SK-N-SH (cell line): ENCODE results near the gene RNMT. TPM values are rescaled to one million over a fixed set of nuclear protein-coding genes. Genes with fewer than 3 reads are reported as not detected.

ENCODE experiments used
- CTCF ChIA-PET: fragments of 300-600, 350-600 bp; formaldehyde crosslinking; extraction: SDS; loops from one replicate; lab custom pipeline; 2021; lab: Yijun Ruan, JAX
- POLR2A ChIA-PET: fragments of 350-600 bp; sonication (Branson Sonifier 250); formaldehyde crosslinking; extraction: SDS; loops from one replicate; lab custom pipeline; 2020; ENCODE audit warnings: antibody characterized with exemption, inconsistent platforms; lab: Yijun Ruan, JAX
- DNase-seq: peaks from one replicate; pipeline ENCODE4 v3.0.0; 2012
- H2AFZ ChIP-seq: fragments of 200-600 bp; sonication (generic); 2 replicates; pipeline ENCODE4 v1.8.1; 2016; ENCODE audit warnings: antibody characterized with exemption, mild to moderate bottlenecking, low read depth
- H3F3A ChIP-seq: fragments of 200-600 bp; sonication (generic); replicated peaks from 2 replicates; pipeline ENCODE3; 2016; ENCODE audit warnings: antibody characterized with exemption, mild to moderate bottlenecking; ENCODE audit not compliant: insufficient read depth
- H3K27ac ChIP-seq, 2 experiments: fragments of 200-500 bp in 1 of 2; fragments of 200-600 bp in 1 of 2; sonication (Bioruptor generic) in 1 of 2; sonication (generic), shearing (Covaris generic) in 1 of 2; 2 replicates each; pipeline versions ENCODE4 v1.5.1 to v1.6.1; 2014 to 2016; ENCODE audit warnings: low read depth in 2 of 2, inconsistent platforms in 1 of 2, low read length in 1 of 2, mild to moderate bottlenecking in 1 of 2, mixed read lengths in 1 of 2
- H3K27me3 ChIP-seq: fragments of 200-600 bp; sonication (generic), shearing (Covaris generic); 2 replicates; pipeline ENCODE4 v1.6.1; 2016; ENCODE audit warnings: mixed run types; ENCODE audit not compliant: insufficient read depth
- H3K36me3 ChIP-seq, 2 experiments: fragments of 200-500 bp in 1 of 2; fragments of 200-600 bp in 1 of 2; sonication (Bioruptor generic) in 1 of 2; sonication (generic) in 1 of 2; replicated peaks in 1 of 2; 2 replicates each; pipeline versions ENCODE3 to v1.5.1; 2014 to 2016; ENCODE audit warnings: low read length in 1 of 2, mild to moderate bottlenecking in 1 of 2; ENCODE audit not compliant: insufficient read depth in 2 of 2, control insufficient read depth in 1 of 2
- H3K4me1 ChIP-seq, 2 experiments: fragments of 200-500 bp in 1 of 2; fragments of 200-600 bp in 1 of 2; sonication (Bioruptor generic) in 1 of 2; sonication (generic), shearing (Covaris generic) in 1 of 2; 2 replicates each; pipeline versions ENCODE4 v1.5.1 to v1.6.1; 2014 to 2016; ENCODE audit warnings: low read depth in 1 of 2, low read length in 1 of 2, mixed run types in 1 of 2; ENCODE audit not compliant: insufficient read depth in 2 of 2, control insufficient read depth in 1 of 2
- H3K4me2 ChIP-seq: fragments of 200-600 bp; sonication (generic), shearing (Covaris generic); 2 replicates; pipeline ENCODE4 v1.6.1; 2017; ENCODE audit warnings: mixed run types
- H3K4me3 ChIP-seq, 2 experiments: fragments of 200-500 bp in 1 of 2; fragments of 200-600 bp in 1 of 2; sonication (Bioruptor generic) in 1 of 2; sonication (generic), shearing (Covaris generic) in 1 of 2; 2 replicates each; pipeline versions ENCODE4 v1.5.1 to v1.8.1; 2014 to 2016; ENCODE audit warnings: low read depth in 2 of 2, inconsistent platforms in 1 of 2, low read length in 1 of 2, mild to moderate bottlenecking in 1 of 2, mixed read lengths in 1 of 2, moderate library complexity in 1 of 2
- H3K79me2 ChIP-seq: fragments of 200-600 bp; sonication (generic); 2 replicates; pipeline ENCODE4 v1.8.1; 2017; ENCODE audit warnings: mild to moderate bottlenecking; ENCODE audit not compliant: insufficient read depth
- H3K9ac ChIP-seq: fragments of 200-600 bp; sonication (generic); 2 replicates; pipeline ENCODE4 v1.6.1; 2017; ENCODE audit warnings: mixed run types
- H3K9me2 ChIP-seq: fragments of 200-600 bp; sonication (generic); 2 replicates; pipeline ENCODE4 v1.6.1; 2017; ENCODE audit warnings: mixed run types
- H3K9me3 ChIP-seq: fragments of 200-600 bp; sonication (generic); 2 replicates; pipeline ENCODE4 v1.6.1; 2017; ENCODE audit warnings: mixed run types, mild to moderate bottlenecking, moderate library complexity
- H4K20me1 ChIP-seq: fragments of 200-600 bp; sonication (generic); 2 replicates; pipeline ENCODE4 v1.6.1; 2017; ENCODE audit warnings: mild to moderate bottlenecking, mixed run types; ENCODE audit not compliant: insufficient read depth
- ELF1 ChIP-seq: IDR thresholded peaks from 2 replicates; pipeline ENCODE4 v1.4.0; 2012
- EZH2phosphoT487 ChIP-seq: fragments of 200-600 bp; sonication (generic); IDR thresholded peaks from 2 replicates; pipeline ENCODE4 v1.6.1; 2017; ENCODE audit warnings: low read depth, mixed run types, mild to moderate bottlenecking, antibody characterized with exemption, moderate library complexity, borderline replicate concordance
- GABPA ChIP-seq: IDR thresholded peaks from 2 replicates; pipeline ENCODE4 v1.4.0; 2012; ENCODE audit warnings: low read depth, mild to moderate bottlenecking
- IRF3 ChIP-seq: fragments of 150-350 bp; IDR thresholded peaks from 2 replicates; pipeline ENCODE4 v1.6.1; 2016; ENCODE audit warnings: mild to moderate bottlenecking, low read depth, low read length
- JUND ChIP-seq: IDR thresholded peaks from 2 replicates; pipeline ENCODE4 v1.4.0; 2012
- MXI1 ChIP-seq: IDR thresholded peaks from 2 replicates; pipeline ENCODE4 v1.6.1; 2012; ENCODE audit warnings: mild to moderate bottlenecking, low read depth, low read length, improper control_type of control experiment
- NFIC ChIP-seq: IDR thresholded peaks from 2 replicates; pipeline ENCODE4 v1.4.0; 2012; ENCODE audit warnings: borderline replicate concordance
- POLR2AphosphoS5 ChIP-seq: IDR thresholded peaks from 2 replicates; pipeline ENCODE4 v1.6.1; 2012; ENCODE audit warnings: low read depth, low read length
- RAD21 ChIP-seq: IDR thresholded peaks from 2 replicates; pipeline ENCODE4 v1.6.1; 2012; ENCODE audit warnings: mild to moderate bottlenecking, low read length
- REST ChIP-seq: IDR thresholded peaks from 2 replicates; pipeline ENCODE4 v1.6.1; 2012; ENCODE audit warnings: mild to moderate bottlenecking, low read depth, low read length, moderate library complexity
- RFX5 ChIP-seq: IDR thresholded peaks from 2 replicates; pipeline ENCODE4 v1.6.1; 2012; ENCODE audit warnings: mild to moderate bottlenecking, improper control_type of control experiment, low read length
- SMC3 ChIP-seq: IDR thresholded peaks from 2 replicates; pipeline ENCODE4 v1.6.1; 2012; ENCODE audit warnings: low read depth, low read length, improper control_type of control experiment
- TAF1 ChIP-seq: IDR thresholded peaks from 2 replicates; pipeline ENCODE4 v1.6.1; 2012; ENCODE audit warnings: low read depth, mild to moderate bottlenecking, low read length, moderate library complexity, borderline replicate concordance
- TCF12 ChIP-seq: IDR thresholded peaks from 2 replicates; pipeline ENCODE4 v1.4.0; 2012
- USF1 ChIP-seq: IDR thresholded peaks from 2 replicates; pipeline ENCODE4 v1.4.0; 2012; ENCODE audit warnings: low read depth, borderline replicate concordance
- USF2 ChIP-seq: fragments of 150-350 bp; IDR thresholded peaks from 2 replicates; pipeline ENCODE4 v1.6.1; 2017; ENCODE audit warnings: antibody characterized with exemption, low read length, low read depth, borderline replicate concordance
- YY1 ChIP-seq: IDR thresholded peaks from 2 replicates; pipeline ENCODE4 v1.4.0; 2012; ENCODE audit warnings: low read depth, mild to moderate bottlenecking
- ZBTB33 ChIP-seq: IDR thresholded peaks from 2 replicates; pipeline ENCODE4 v1.4.0; 2012; ENCODE audit warnings: low read depth, borderline replicate concordance
- WGBS: methylation state at CpG from one replicate; pipeline ENCODE4 v1.1.6; 2017; ENCODE audit warnings: low lambda C conversion rate; 5-methylcytosine and 5-hydroxymethylcytosine counted together
- polyA plus RNA-seq, 3 experiments: library from polyadenylated mRNA; depleted of rRNA; stranded (reverse); fragments of >200 nt; gene quantifications; 2 replicates each; pipeline ENCODE4 v1.2.3, GENCODE V29; 2012

Gene RNMT
- polyA plus RNA-seq, 1 of the 3 experiments (the other 2 are of a cell fraction): 12.7 TPM

- Histone ChIP-seq H3K27ac (no peak overlapping the region), H4K20me1 (no peaks in the 10 kb centered on the region), H3F3A (no peaks in the 10 kb centered on the region), H3K27me3 (no peaks in the 10 kb centered on the region), H3K79me2 (peaks cover 82% of the 10 kb centered on the region), H3K4me3 (no peak overlapping the region), H2AFZ (no peak overlapping the region), H3K4me1 (no peaks in the 10 kb centered on the region), H3K9me3 (0 out of 2 replicates have a peak, but pooled peaks cover 1% of the 10 kb centered on the region), H3K9ac (no peak overlapping the region), H3K36me3 (peaks cover 0 to 6% of the 10 kb centered on the region in 2 experiments), H3K4me2 (no peak overlapping the region), H3K9me2 (no peaks in the 10 kb centered on the region)
- POLR2A ChIA-PET: no interaction called here
- TF ChIP-seq RAD21: no peak
- TF ChIP-seq SMC3: no peak
- TF ChIP-seq USF2: no peak
- TF ChIP-seq TCF12: no peak
- no peak for TF ChIP-seq JUND
- no peak for TF ChIP-seq ZBTB33
- TF ChIP-seq POLR2AphosphoS5: no peak
- no peak for TF ChIP-seq MXI1
- TF ChIP-seq IRF3: no peak
- TF ChIP-seq YY1: no peak
- TF ChIP-seq NFIC: no peak
- no peak for TF ChIP-seq USF1
- no peak for TF ChIP-seq GABPA
- TF ChIP-seq REST: no peak
- TF ChIP-seq TAF1: no peak
- TF ChIP-seq EZH2phosphoT487: no peak
- no peak for TF ChIP-seq RFX5
- no peak for TF ChIP-seq ELF1
- WGBS: 78% methylated on average over 3 of the region's 3 CpGs
- DNase-seq: no peak
- CTCF ChIA-PET: interaction anchor here (1.0 kb wide), 1 partner anchor 17 kb away, joined by 3 read pairs; no protein-coding TSS in a partner anchor
Measured at GRCh38 chr18:13696961-13697360, 29.5 kb upstream of the RNMT start.
